ENCODE data around the gene SHISAL1. TPM values are rescaled to one million over a fixed set of nuclear protein-coding genes. Genes with fewer than 3 reads are reported as not detected.

SHISAL1 gene
- total and polyA plus RNA-seq, 10 of the 15 experiments (the other 5 are each of a cell fraction or from before 2014, with no cell fraction given) = not detected

- intact Hi-C loops (cut with micrococcal nuclease; ENCODE audit: unreplicated experiment) = no loop called here
- in situ Hi-C loops (cut with MboI) = no loop called here
- SMC1A ChIA-PET (ENCODE audit: uncharacterized antibody, unreplicated experiment) = no interaction called here
- RAD21 ChIA-PET (ENCODE audit: unreplicated experiment) = no interaction called here
- Histone ChIP-seq H3K27me3 (replicated peaks in 1 of 2; ENCODE audit: control insufficient read depth in 2 of 2, insufficient read depth in 2 of 2, low read length in 1 of 2) (no peaks in the 10 kb centered on the region), H2AFZ (ENCODE audit: control insufficient read depth, low read depth, low read length) (no peak overlapping the region), H3K36me3 (ENCODE audit: control insufficient read depth in 2 of 2, insufficient read depth in 2 of 2, low read length in 1 of 2) (no peaks in the 10 kb centered on the region), H3K9me3 (replicated peaks; ENCODE audit: control insufficient read depth, insufficient read depth, low read length) (no peaks in the 10 kb centered on the region; the same call in 2 of the 3 replicates), H3K4me3 (no peak overlapping the region), H3K9ac (ENCODE audit: control insufficient read depth, insufficient read depth, low read length) (no peak overlapping the region), H3K79me2 (ENCODE audit: control insufficient read depth, insufficient read depth, low read length) (no peaks in the 10 kb centered on the region), H3K4me2 (ENCODE audit: control insufficient read depth, insufficient read depth) (no peak overlapping the region), H4K20me1 (ENCODE audit: control insufficient read depth, insufficient read depth) (no peaks in the 10 kb centered on the region), H3K27ac (ENCODE audit: control insufficient read depth, insufficient read depth) (no peak overlapping the region), H3K4me1 (ENCODE audit: control insufficient read depth, insufficient read depth, low read length) (no peaks in the 10 kb centered on the region)
- 33% methylated on average over 3 of the region's 3 CpGs for WGBS (ENCODE audit: insufficient coverage, insufficient replicate concordance, low lambda C conversion rate, missing lambda C conversion rate)
- POLR2A ChIA-PET = no interaction called here
- FAIRE-seq (no peak), ATAC-seq (no peak), DNase-seq (ENCODE audit: low read depth, low spot score) (no peak)
- TF ChIP-seq CTCF (IDR thresholded peaks at IDR 0.05 in 2 of 3, conservative IDR thresholded peaks at IDR 0.05 in 1 of 3; ENCODE audit: control insufficient read depth in 2 of 3, extremely low read depth in 1 of 3, insufficient read depth in 1 of 3, low read depth in 3 of 3, low read length in 3 of 3) (no peak), FOXK2 (IDR thresholded peaks at IDR 0.05) (no peak), IRF3 (IDR thresholded peaks at IDR 0.05) (no peak), TBL1XR1 (IDR thresholded peaks at IDR 0.05; ENCODE audit: low read depth, low read length) (no peak), SMC3 (IDR thresholded peaks at IDR 0.05; ENCODE audit: borderline replicate concordance, low read length) (no peak), EZH2 (IDR thresholded peaks at IDR 0.05; ENCODE audit: borderline replicate concordance, control insufficient read depth, low read depth, low read length) (no peak), CREM (IDR thresholded peaks at IDR 0.05; ENCODE audit: low read depth) (no peak), HDAC2 (IDR thresholded peaks at IDR 0.05) (no peak), ATF7 (IDR thresholded peaks at IDR 0.05; ENCODE audit: low read depth) (no peak), BHLHE40 (IDR thresholded peaks at IDR 0.05; ENCODE audit: borderline replicate concordance in 1 of 2, low read depth in 2 of 2, low read length in 1 of 2) (no peak)
- BruUV-seq (replicated peaks) = no TSS peak
- CTCF ChIA-PET = no interaction called here
Observed at GRCh38 chr22:44229331-44229730, 83.4 kb downstream of the SHISAL1 start.

Measured in GM12878 (cell line).